Spleen (tissue), 7 donors: ENCODE data around the gene AFDN.

ENCODE experiments used
- CTCF ChIP-seq, 11 experiments: fragments of 200-600 bp in 7 of 11; fragments of 450-650 bp in 4 of 11; sonication (generic) in 4 of 11; IDR thresholded peaks in 8 of 11; conservative IDR thresholded peaks in 3 of 11; 1 replicate in 7 of 11; 2 replicates in 4 of 11; pipeline versions ENCODE4 v1.4.0 to v1.8.0; 2016 to 2021; ENCODE audit warnings: antibody characterized with exemption in 11 of 11, inconsistent platforms in 4 of 11, mild to moderate bottlenecking in 1 of 11
- POLR2AphosphoS5 ChIP-seq, 3 donors: sonication (generic); formaldehyde crosslinking; IDR thresholded peaks; one replicate each; pipeline ENCODE4 v1.5.1; 2017; ENCODE audit warnings: antibody characterized with exemption in 3 of 3
- donor health status: DM: no; HTN: no; CAD: no; lungs with moderate emphysema.
- donor health status: DM: no; HTN: no; CAD: no.
- donor health status: DM: no; HTN: no; CAD: no.

- TF ChIP-seq CTCF (IDR thresholded peaks at IDR 0.05 in 8 of 11, conservative IDR thresholded peaks at IDR 0.05 in 3 of 11) (no peak), POLR2AphosphoS5 (IDR thresholded peaks at IDR 0.05) (no peak)
Measured at GRCh38 chr6:167966540-167966905, 139.8 kb downstream of the AFDN start.
